ENCODE results near the gene TOE1.
"Not testable (repeated sequence)": the region's sequence is repeated elsewhere in the genome, so short reads cannot be mapped to it uniquely, and the experiment has no call there.

Gene TOE1

GRCh38 chr1:45339789-45340558 is at the start of gene TOE1, which contains the start of gene MUTYH:
Gene TOE1, plus strand, starts transcription at chr1:45340170. Its CDS starts 83 bp downstream, at chr1:45340253.
Gene MUTYH, minus strand, starts transcription at chr1:45340440. Its CDS starts 5,935 bp downstream, at chr1:45334505.
- peak; percentile 97 for DNase-seq (ENCODE audit: low spot score)

- not testable (repeated sequence) for DNase-seq (ENCODE audit: low spot score)
These were observed 49.0 kb upstream of the TOE1 start for GRCh38 chr1:45291002-45291401.

- no peak for DNase-seq (ENCODE audit: low spot score)
These were observed 48.3 kb upstream of the TOE1 start for GRCh38 chr1:45291716-45292115.

GRCh38 chr1:45297666-45298356 is 42.2 kb upstream of the TOE1 start:
- no peak for DNase-seq (ENCODE audit: low spot score)

GRCh38 chr1:45299296-45299695 is 40.7 kb upstream of the TOE1 start:
- DNase-seq (ENCODE audit: low spot score): no peak

- DNase-seq (ENCODE audit: low spot score): peak; percentile 79
These were observed 39.8 kb upstream of the TOE1 start for GRCh38 chr1:45299981-45300668.

- DNase-seq (ENCODE audit: low spot score): no peak
These were observed 39.3 kb upstream of the TOE1 start for GRCh38 chr1:45300669-45300997.

- DNase-seq (ENCODE audit: low spot score): no peak
These were observed 37.3 kb upstream of the TOE1 start for GRCh38 chr1:45302505-45303150.

- DNase-seq (ENCODE audit: low spot score): peak; percentile 99
These were observed 36.3 kb upstream of the TOE1 start for GRCh38 chr1:45303520-45304310.

GRCh38 chr1:45304311-45305081 is 35.5 kb upstream of the TOE1 start:
- DNase-seq (ENCODE audit: low spot score): no peak

- DNase-seq (ENCODE audit: low spot score): no peak
These were observed 34.7 kb upstream of the TOE1 start for GRCh38 chr1:45305231-45305630.

- DNase-seq (ENCODE audit: low spot score): no peak
These were observed 33.7 kb upstream of the TOE1 start for GRCh38 chr1:45306319-45306718.

GRCh38 chr1:45306905-45307304 is 33.1 kb upstream of the TOE1 start:
- no peak for DNase-seq (ENCODE audit: low spot score)

GRCh38 chr1:45314266-45314665 is 25.7 kb upstream of the TOE1 start:
- no peak for DNase-seq (ENCODE audit: low spot score)

- DNase-seq (ENCODE audit: low spot score): no peak
These were observed 22.8 kb upstream of the TOE1 start for GRCh38 chr1:45317166-45317565.

- DNase-seq (ENCODE audit: low spot score): no peak
These were observed 20.2 kb upstream of the TOE1 start for GRCh38 chr1:45319761-45320160.

- no peak for DNase-seq (ENCODE audit: low spot score)
These were observed 18.5 kb upstream of the TOE1 start for GRCh38 chr1:45321444-45321843.

GRCh38 chr1:45322486-45323040 is 17.4 kb upstream of the TOE1 start:
- peak; percentile 2 for DNase-seq (ENCODE audit: low spot score)

- DNase-seq (ENCODE audit: low spot score): peak; percentile 3
These were observed 14.0 kb upstream of the TOE1 start for GRCh38 chr1:45325851-45326506.

All from GM03348 (cell line).